Measurements from ENCODE around the gene MMP1. TPM values are rescaled to one million over a fixed set of nuclear protein-coding genes. Genes with fewer than 3 reads are reported as not detected.

Gene MMP1
- polyA plus RNA-seq, 1 of the 3 experiments (the other 2 are of a cell fraction) = 5.9 TPM

GRCh38 chr11:102824556-102824955 is 26.6 kb upstream of the MMP1 start:
- 49% methylated on average over 1 of the region's 1 CpG for WGBS (ENCODE audit: low lambda C conversion rate)
- Histone ChIP-seq H3K9me2 (no peaks in the 10 kb centered on the region), H3K4me1 (ENCODE audit: control insufficient read depth in 1 of 2, insufficient read depth in 2 of 2, low read depth in 1 of 2, low read length in 1 of 2) (peaks cover 0 to under 1% of the 10 kb centered on the region in 2 experiments; a peak in 2 of 4 replicates), H3K27ac (ENCODE audit: low read depth in 2 of 2, low read length in 1 of 2) (no peak overlapping the region), H3K9me3 (no peaks in the 10 kb centered on the region), H3K36me3 (replicated peaks in 1 of 2; ENCODE audit: control insufficient read depth in 1 of 2, insufficient read depth in 2 of 2, low read length in 1 of 2) (no peaks in the 10 kb centered on the region), H3K4me2 (no peak overlapping the region), H3K27me3 (ENCODE audit: insufficient read depth) (no peaks in the 10 kb centered on the region), H3F3A (replicated peaks; ENCODE audit: insufficient read depth) (no peaks in the 10 kb centered on the region), H3K79me2 (ENCODE audit: insufficient read depth) (no peaks in the 10 kb centered on the region), H4K20me1 (ENCODE audit: insufficient read depth) (no peaks in the 10 kb centered on the region), H3K9ac (no peak overlapping the region), H3K4me3 (ENCODE audit: low read depth in 2 of 2, low read length in 1 of 2) (no peak overlapping the region), H2AFZ (ENCODE audit: low read depth) (no peak overlapping the region)
- ChIA-PET CTCF (interaction anchor here (0.5 to 2.1 kb wide), 2 partner anchors 49 to 116 kb away, joined by 3 to 5 read pairs; no protein-coding TSS in a partner anchor), POLR2A (no interaction called here)
- no peak for DNase-seq
- no peak for TF ChIP-seq NRF1 (IDR thresholded peaks at IDR 0.05; ENCODE audit: low read depth, low read length)
- TF ChIP-seq RCOR1 (IDR thresholded peaks at IDR 0.05; ENCODE audit: low read length) = no peak

- Histone ChIP-seq H3K4me3 (ENCODE audit: low read depth in 2 of 2, low read length in 1 of 2) (no peak overlapping the region), H3K9me2 (no peaks in the 10 kb centered on the region), H3K36me3 (replicated peaks in 1 of 2; ENCODE audit: control insufficient read depth in 1 of 2, insufficient read depth in 2 of 2, low read length in 1 of 2) (no peaks in the 10 kb centered on the region), H3K9ac (no peak overlapping the region), H3K27me3 (ENCODE audit: insufficient read depth) (no peaks in the 10 kb centered on the region), H3K4me2 (no peak overlapping the region), H3K4me1 (ENCODE audit: control insufficient read depth in 1 of 2, insufficient read depth in 2 of 2, low read depth in 1 of 2, low read length in 1 of 2) (no peaks in the 10 kb centered on the region), H4K20me1 (ENCODE audit: insufficient read depth) (no peaks in the 10 kb centered on the region), H3K9me3 (peaks cover 6% of the 10 kb centered on the region; the same call in 1 of the 2 replicates), H3K27ac (ENCODE audit: low read depth in 2 of 2, low read length in 1 of 2) (no peak overlapping the region), H3F3A (replicated peaks; ENCODE audit: insufficient read depth) (no peaks in the 10 kb centered on the region), H3K79me2 (ENCODE audit: insufficient read depth) (no peaks in the 10 kb centered on the region), H2AFZ (ENCODE audit: low read depth) (no peak overlapping the region)
- POLR2A ChIA-PET = no interaction called here
- 10% methylated on average over 2 of the region's 6 CpGs for WGBS (ENCODE audit: low lambda C conversion rate)
- DNase-seq = no peak
- TF ChIP-seq YY1 (IDR thresholded peaks at IDR 0.05; ENCODE audit: low read depth) (no peak), IRF3 (IDR thresholded peaks at IDR 0.05; ENCODE audit: low read depth, low read length) (no peak), CTCF (IDR thresholded peaks at IDR 0.05) (no peak), POLR2AphosphoS5 (IDR thresholded peaks at IDR 0.05; ENCODE audit: low read depth, low read length) (no peak), CHD2 (IDR thresholded peaks at IDR 0.05; ENCODE audit: low read length, partially characterized antibody) (no peak), MAX (IDR thresholded peaks at IDR 0.05; ENCODE audit: low read depth) (no peak), USF2 (IDR thresholded peaks at IDR 0.05; ENCODE audit: borderline replicate concordance, low read depth, low read length) (no peak), EZH2phosphoT487 (IDR thresholded peaks at IDR 0.05; ENCODE audit: borderline replicate concordance, low read depth) (no peak), GABPA (IDR thresholded peaks at IDR 0.05; ENCODE audit: low read depth) (no peak), SMC3 (IDR thresholded peaks at IDR 0.05; ENCODE audit: low read depth, low read length) (no peak), FOXM1 (IDR thresholded peaks at IDR 0.05; ENCODE audit: low read depth) (no peak), FOXJ3 (CRISPR knock-in tag; IDR thresholded peaks at IDR 0.05) (no peak), ZBTB33 (IDR thresholded peaks at IDR 0.05; ENCODE audit: borderline replicate concordance, low read depth) (no peak)
- CTCF ChIA-PET = no interaction called here
These were observed 21.5 kb upstream of the MMP1 start for GRCh38 chr11:102819491-102819890.
